ENCODE measurements around the gene TCN1. TPM values are rescaled to one million over a fixed set of nuclear protein-coding genes. Genes with fewer than 3 reads are reported as not detected.
"Not testable (repeated sequence)": the region's sequence is repeated elsewhere in the genome, so short reads cannot be mapped to it uniquely, and the experiment has no call there.

Gene TCN1
- total and polyA plus RNA-seq, 12 donors = 0.18 to 1.2 (median 0.32) TPM; not detected in 9

GRCh38 chr11:59849129-59849528 is 17.2 kb downstream of the TCN1 start:
- 50 to 72% methylated on average over 2 of the region's 2 CpGs for WGBS, 2 donors
- Histone ChIP-seq H3K27me3 (no peaks in the 10 kb centered on the region), H3K27ac (no peak overlapping the region), H3K4me1 (no peaks in the 10 kb centered on the region), H3K4me3 (no peak overlapping the region), H3K9me3 (peaks cover 0 to 4% (median 0%) of the 10 kb centered on the region in 11 donors), H3K36me3 (no peaks in the 10 kb centered on the region)
- DNase-seq (no peak), ATAC-seq (no peak)
- TF ChIP-seq CTCF (IDR thresholded peaks at IDR 0.05) = no peak
- intact Hi-C loops (cut with DNase I) = no loop called here

- H3K27me3 ChIP-seq; H3K4me1 ChIP-seq; intact Hi-C loops (cut with DNase I); H3K9me3 ChIP-seq; H3K36me3 ChIP-seq; ATAC-seq; H3K4me3 ChIP-seq; DNase-seq; H3K27ac ChIP-seq: not testable (repeated sequence)
- WGBS, 2 donors = 83 to 85% methylated on average over 6 of the region's 6 CpGs
Measured at GRCh38 chr11:59848439-59848838, 17.8 kb downstream of the TCN1 start.

- no peak for ATAC-seq
- DNase-seq = no peak
- peaks cover 0 to 4% (median 0%) of the 10 kb centered on the region in 11 donors for H3K9me3 ChIP-seq
- intact Hi-C loops (cut with DNase I) = no loop called here
- H3K4me3 ChIP-seq = no peak overlapping the region
- H3K27me3 ChIP-seq = no peaks in the 10 kb centered on the region
- H3K27ac ChIP-seq = no peak overlapping the region
- no peaks in the 10 kb centered on the region for H3K4me1 ChIP-seq
- no peaks in the 10 kb centered on the region for H3K36me3 ChIP-seq
- WGBS, 2 donors = 79 to 87% methylated on average over 3 of the region's 3 CpGs
- TF ChIP-seq CTCF (IDR thresholded peaks at IDR 0.05) = no peak
Measured at GRCh38 chr11:59847626-59848025, 18.7 kb downstream of the TCN1 start.

- H3K27me3 ChIP-seq = no peaks in the 10 kb centered on the region
- no peak overlapping the region for H3K27ac ChIP-seq
- no peaks in the 10 kb centered on the region for H3K4me1 ChIP-seq
- TF ChIP-seq CTCF (IDR thresholded peaks at IDR 0.05) = no peak
- intact Hi-C loops (cut with DNase I) = no loop called here
- H3K9me3 ChIP-seq = peaks cover 0 to 4% (median 0%) of the 10 kb centered on the region in 11 donors
- 74 to 78% methylated on average over 5 of the region's 5 CpGs for WGBS, 2 donors
- DNase-seq = no peak
- no peak for ATAC-seq
- no peak overlapping the region for H3K4me3 ChIP-seq
- H3K36me3 ChIP-seq = no peaks in the 10 kb centered on the region
Measured at GRCh38 chr11:59846556-59846955, 19.7 kb downstream of the TCN1 start.

- Histone ChIP-seq H3K4me3 (no peak within 1 kb of the TSS), H3K4me1 (no peaks in the 10 kb centered on the region), H3K27ac (no peak within 1 kb of the TSS), H3K36me3 (no peaks in the 10 kb centered on the region), H3K27me3 (no peaks in the 10 kb centered on the region), H3K9me3 (no peaks in the 10 kb centered on the region)
- intact Hi-C loops (cut with DNase I) = no loop called here
- WGBS, 2 donors = 76 to 77% methylated on average over 4 of the region's 4 CpGs
- no peak for ATAC-seq
- no peak for DNase-seq
- no peak for TF ChIP-seq CTCF (IDR thresholded peaks at IDR 0.05)
Measured at GRCh38 chr11:59845399-59845798, 20.9 kb downstream of the TCN1 start, which contains the start of gene CBLIF. CBLIF (minus strand) TSS chr11:59845499; CDS start chr11:59845453, 46 bp downstream.
